Stimulated activated CD4-positive, alpha-beta T cell treated with anti-CD3 and anti-CD28 coated beads, TNF-alpha, amount 100 ng/mL, for 1 hour (primary cell): ENCODE measurements around the gene NOP16.

ENCODE experiments used
- DNase-seq, 3 donors: peaks; one replicate each; pipeline ENCODE4 v3.0.0-alpha.2; 2020; ENCODE audit warnings: low read depth in 3 of 3, low spot score in 1 of 3

NOP16 gene

GRCh38 chr5:176388003-176388443 lies 375 bp downstream of the NOP16 start:
- no peak for DNase-seq

DNA sequence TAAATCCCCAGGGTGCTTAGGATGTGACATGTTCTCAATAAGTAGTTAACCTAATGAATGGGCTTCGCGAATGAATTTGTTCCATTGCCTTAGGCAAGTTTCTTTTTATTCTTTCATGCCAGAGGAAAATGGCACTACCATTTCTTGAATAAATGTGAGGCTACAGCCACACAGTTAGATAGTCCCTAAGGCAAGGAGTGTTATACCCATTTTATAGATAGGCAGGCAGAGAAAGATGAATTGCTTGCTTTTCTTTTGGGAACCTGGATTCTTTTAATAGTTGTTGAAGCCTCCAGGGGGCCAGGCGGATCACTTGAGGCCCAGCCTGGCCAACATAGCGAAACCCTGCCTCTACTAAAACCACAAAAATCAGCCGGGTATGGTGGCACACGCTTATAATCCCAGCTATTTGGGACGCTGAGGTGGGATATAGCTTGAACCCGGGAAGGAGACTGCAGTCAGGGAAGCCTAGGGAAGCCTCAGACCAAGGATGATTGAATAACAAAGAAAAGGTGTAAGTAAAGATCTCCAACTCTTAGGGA lies 943 bp downstream of the NOP16 start:
- DNase-seq: no peak

DNA sequence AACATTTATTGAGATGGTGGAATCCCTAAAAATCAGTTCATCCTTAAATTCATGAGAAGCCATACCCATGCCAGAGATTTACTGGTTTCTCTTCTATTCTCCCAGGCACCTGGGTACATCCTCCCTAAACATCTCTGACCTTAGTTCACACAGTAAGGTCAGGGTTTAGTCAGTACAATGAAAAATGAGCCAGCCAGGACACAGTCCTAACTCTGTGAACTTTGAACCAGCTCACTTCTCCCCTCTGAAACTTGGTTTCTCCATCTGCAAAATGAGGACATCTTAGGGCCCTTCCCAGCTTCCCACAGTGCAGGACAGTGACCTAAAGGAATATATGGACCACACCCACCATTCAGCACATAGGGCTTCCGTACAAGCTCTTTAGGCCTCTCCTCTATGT lies 1.9 kb downstream of the NOP16 start:
- DNase-seq: no peak

- DNase-seq: no peak
Measured at GRCh38 chr5:176384991-176385390, 3.4 kb downstream of the NOP16 start.

DNA sequence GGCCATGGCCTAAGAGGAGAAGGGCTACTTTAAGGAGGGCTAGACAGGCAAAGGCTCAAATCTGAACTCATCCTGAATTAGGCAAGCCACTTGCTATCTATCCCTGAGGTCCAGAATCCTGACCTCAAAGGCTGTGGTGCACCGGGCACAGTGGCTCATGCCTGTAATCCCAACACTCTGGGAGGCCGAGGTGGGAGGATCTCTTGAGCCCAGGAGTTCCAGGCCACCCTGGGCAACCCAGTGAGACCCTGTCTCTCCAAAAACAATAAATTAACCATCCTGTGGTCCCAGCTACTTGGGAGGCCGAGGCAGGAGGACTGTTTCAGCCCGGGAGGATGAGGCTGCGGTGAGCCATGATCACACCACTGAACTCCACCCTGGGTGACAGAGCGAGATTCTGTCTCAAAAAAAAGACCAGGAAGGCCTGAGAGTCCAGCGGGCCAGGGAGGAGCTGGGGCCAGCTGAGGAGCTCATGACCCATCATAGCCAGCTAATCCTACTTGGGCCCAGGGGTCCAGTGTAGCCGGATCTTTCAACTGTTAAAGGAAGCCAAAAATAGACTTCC lies 4.0 kb downstream of the NOP16 start:
- DNase-seq: no peak

- DNase-seq: no peak
Measured at GRCh38 chr5:176383961-176384360, 4.4 kb downstream of the NOP16 start.

DNA sequence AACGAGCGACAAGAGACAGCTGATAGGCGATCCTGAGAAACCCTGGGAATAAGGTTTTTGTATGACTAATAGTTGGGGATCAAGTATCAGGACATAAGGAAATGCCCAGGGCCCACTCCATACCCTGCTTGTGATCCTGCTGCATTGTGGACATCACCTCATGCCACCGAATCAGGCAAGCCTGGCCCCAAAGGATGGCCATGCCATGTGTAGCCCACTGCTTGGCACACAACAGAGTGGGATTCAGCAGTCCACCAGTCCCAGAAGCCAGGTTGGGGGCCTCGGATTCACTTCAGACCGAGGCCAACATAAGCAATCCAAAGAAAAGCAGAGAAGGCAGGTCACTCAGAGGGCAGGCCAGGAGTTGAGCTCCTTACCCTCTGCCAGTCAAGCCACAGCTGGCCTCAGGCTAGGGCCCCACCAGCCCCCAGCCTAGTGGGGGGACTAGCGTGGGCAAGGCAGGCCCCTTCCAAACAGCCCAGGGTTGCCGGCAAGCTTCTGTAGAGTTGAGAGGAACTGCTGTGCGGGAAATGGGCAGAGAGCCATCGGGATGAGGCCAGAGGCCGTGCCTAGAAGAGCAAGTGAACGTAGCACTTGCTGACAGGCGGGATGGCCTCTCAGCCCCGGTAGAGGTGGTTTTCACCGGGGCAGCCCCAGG lies 5.0 kb downstream of the NOP16 start:
- DNase-seq: no peak

GRCh38 chr5:176382721-176383120 lies 5.7 kb downstream of the NOP16 start:
- DNase-seq: no peak

DNA sequence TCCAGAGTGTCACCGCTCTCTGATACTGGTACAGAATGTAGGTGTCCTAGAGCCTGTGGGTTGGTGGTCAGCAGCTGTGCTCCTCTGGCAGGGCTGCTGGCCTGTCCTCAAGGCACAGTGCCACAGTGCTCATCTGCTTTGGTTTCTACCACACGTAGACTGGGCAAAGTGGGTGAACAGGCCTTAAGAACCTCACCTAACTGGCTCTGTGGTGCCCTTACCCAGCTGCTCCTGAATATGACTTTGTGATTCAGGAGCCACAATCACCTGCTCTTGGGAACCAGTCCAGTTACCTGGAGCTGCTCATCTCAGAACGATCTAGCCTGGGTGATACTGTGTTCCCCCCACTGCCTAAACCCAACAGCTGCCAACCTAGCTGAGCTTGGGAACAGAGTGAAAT lies 6.4 kb downstream of the NOP16 start:
- DNase-seq: no peak

- no peak for DNase-seq
Measured at GRCh38 chr5:176381423-176381822, 7.0 kb downstream of the NOP16 start.

GRCh38 chr5:176379881-176380280 lies 8.5 kb downstream of the NOP16 start:
- no peak for DNase-seq

DNA sequence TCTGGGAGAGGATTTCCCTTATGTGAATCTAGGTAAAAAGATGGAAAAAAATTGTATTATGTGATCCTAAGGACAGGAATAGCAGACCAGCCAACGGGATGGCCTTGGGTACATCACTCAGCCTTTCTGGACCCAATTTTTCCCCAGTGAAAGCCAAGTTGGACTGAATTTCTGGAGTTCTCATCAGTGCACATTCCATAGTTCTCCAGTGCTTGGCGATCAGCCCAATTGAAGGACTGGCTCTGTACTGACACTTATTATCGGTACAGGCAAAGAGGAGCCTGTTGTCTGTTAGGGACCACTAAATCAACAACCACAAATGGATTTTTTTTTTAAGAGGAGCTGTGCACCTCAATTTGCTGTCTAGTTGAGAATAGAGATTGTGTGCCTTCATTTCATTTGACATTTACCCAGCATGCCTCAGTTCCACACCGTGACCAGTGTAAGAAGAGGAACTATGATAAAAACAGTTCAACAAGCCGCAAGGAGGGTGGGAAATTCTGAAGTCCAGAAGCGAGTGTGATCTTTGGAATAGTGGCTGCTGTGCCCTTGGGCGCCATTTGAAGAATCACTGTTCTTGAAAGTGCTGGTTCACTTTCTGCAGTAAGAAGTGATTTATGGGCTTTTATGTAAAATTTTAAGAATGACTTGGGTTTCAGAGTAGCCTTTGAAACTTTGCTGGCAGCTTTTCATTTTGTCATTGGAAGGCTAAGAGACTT lies 15.1 kb downstream of the NOP16 start:
- no peak for DNase-seq

DNA sequence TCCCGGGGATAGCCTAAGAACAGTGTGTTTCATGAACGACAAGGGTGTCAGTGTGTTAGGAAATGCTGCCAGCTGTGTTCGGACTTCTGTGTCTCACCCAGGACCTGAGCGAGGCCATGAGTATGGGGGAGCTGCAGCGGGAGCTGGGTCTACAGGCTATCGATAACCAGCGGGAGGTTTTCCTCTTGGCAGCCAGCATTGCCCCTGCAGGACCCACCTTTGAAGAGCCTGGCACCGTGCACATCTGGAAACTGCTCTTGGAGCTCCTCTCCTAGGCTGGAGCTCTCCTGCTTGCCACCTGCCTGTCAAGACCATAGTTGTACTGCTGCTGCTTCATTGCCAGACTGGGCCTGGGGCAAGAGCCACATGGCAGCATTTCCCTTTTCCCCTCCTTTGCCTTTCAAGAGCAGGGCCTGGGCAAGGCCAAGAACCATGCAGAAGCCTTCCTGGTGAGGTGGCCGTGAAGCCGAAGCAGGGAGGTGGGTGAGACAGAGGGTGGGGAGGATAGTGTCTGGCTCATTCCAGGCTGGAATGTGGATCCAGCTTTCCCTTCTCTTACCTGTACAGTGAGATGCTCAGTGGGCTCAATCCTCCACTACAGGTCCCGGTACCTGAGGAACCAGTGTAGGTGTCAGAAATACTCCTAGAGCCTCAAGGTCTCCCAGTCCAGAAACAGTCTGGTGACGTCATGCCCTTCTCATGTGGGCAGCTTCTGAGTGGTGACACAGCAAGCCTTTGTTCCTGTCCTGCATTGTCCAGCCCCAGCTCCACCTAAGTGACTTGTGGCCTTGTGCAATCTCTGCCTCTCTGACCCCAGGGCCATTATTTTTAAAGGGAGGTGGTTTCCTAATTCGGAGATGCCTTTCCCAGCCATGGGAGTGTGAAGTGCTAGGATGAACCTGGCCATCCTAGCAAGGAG lies 16.5 kb downstream of the NOP16 start:
- no peak for DNase-seq

DNA sequence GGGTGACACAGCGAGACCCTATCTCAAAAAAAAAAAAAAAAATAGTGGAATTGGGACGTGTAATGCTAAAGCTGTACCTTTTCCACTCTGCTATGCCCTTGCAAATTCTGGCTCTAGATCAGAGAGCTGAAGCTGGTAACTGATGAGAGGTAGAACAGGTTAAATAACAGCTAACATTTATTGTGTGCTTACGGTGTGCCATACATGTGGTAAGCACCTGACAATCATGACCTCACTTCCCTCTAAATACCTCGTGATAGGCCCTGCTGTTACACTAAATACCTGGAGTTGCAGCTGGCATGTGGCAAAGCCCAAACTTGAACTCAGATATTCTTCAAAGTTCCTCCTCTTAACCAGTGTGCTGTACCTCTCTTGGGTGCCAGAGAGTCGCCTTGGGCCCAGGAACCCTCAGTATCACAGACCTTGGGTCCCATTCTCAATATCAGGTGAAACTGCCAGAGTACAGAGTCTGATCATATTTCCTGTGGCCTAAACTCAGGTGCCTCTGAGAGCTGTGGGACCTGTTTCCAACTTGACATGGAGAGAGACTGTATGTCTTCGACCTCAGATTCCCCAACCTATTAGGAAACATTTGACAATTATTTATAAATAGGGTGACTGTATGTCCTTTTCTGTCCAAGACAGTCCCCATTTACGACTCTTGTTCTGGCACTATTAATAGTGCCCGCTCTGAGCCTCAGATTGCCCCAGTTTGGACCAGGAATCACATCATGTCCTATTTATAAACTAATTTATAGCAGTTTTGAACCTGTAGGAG lies 18.3 kb downstream of the NOP16 start:
- no peak for DNase-seq

DNA sequence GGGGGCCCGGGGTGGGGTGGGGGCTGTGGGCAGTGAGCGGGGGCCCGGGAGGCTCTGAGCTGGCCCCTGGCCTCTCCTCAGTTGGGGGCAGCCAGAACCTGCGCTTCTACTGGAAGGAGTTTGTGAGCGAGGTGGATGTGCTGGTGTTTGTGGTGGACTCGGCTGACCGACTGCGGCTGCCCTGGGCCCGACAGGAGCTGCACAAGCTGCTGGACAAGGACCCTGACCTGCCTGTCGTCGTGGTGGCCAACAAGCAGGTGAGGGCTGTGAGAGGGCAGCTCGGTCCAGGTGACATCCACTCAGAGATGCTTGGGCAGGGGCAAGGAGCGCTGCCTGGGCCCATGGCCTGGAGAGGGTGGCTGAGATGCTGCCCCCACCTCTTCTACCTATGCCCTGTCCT lies 19.7 kb downstream of the NOP16 start:
- DNase-seq: no peak

DNA sequence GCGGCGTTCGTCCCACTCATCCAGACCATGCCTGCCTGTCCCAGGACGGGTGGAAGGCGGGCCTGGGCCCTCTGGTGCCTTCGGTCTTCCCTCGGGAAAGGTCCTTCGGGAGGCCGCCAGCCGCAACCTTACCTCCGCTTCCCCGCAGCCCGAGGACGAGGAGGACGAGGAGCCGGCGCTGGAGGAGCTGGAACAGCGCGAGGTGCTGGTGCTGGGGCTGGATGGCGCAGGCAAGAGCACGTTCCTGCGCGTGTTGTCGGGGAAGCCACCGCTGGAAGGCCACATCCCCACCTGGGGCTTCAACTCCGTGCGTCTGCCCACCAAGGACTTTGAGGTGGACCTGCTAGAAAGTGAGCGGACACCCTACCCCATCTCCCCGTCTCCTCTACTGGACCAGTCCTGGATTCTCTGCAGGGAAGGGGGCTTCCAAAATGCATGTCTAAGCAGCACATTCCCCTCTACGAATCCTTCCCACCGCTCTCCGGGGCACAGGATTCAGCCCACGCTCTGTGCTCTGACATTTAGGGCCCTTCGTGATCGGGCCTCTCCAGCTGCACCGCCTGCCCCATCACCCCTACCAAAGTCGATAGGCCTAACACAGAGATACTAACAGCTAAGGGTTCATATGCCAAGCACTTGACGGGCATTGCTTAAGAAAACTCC lies 22.0 kb downstream of the NOP16 start:
- no peak for DNase-seq

DNA sequence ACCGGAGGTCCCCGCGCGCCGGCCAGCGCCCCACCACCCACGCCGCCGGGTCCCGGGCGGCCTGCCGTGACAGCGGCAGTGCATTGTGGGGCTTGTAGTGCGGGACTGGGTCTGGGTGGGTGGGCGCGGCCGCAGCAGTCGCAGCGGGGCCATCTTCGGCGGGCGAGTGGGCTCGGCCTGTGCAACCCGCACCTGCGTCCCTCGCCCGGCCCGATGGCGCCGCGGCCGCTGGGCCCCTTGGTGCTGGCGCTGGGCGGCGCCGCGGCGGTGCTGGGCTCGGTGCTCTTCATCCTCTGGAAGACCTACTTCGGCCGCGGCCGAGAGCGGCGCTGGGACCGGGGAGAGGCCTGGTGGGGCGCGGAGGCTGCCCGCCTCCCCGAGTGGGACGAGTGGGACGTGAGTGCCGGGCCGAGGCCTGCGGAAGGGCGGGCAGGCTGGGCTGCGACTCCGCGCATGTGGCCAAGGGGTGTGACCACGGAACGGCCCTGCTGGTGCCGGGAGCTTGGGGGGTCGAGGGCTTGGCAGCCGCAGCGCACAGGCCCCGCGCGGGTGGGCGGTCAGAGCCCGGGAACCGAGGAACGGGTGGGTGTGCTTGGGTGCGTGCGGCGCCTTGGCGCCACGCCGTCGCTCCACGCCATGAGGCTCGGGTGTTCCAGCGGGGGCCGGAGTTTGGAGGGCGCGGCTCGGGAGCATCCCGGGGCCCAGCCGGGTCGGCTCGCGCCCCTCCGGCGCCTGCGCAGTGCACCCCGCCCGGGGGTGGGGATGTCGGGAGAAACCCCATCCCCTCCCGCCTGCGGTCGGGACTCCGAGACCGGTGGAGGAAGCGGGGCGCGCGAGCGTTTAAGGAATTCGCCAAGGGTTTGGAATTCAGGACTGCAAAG lies 22.8 kb downstream of the NOP16 start, which contains the start of gene ARL10:
Gene ARL10 (plus strand): TSS at position 137 of the 881 bp plus-strand sequence. CDS start 77 bp downstream, at position 214.
- DNase-seq: peak in 1 of 3 donors; percentile 45

GRCh38 chr5:176364765-176365350 lies 23.5 kb downstream of the NOP16 start:
- no peak for DNase-seq

DNA sequence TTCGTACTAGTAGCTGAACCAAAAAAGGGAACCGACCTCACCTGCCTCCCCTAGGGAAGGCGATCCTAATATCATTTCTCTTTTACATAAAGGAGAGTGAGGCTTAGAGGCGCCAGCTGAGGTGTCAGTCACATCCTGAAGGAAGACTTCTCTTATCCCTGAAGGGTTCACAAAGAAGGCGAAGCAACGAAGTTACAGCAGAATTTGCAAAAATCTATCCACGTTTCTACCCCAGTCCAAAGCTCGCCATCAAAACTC lies 26.2 kb downstream of the NOP16 start:
- DNase-seq: no peak
